ENCODE results near the gene ST3GAL4.
"Not testable (repeated sequence)": the region's sequence is repeated elsewhere in the genome, so short reads cannot be mapped to it uniquely, and the experiment has no call there.

Gene ST3GAL4

GRCh38 chr11:126366064-126366822 is 10.8 kb downstream of the ST3GAL4 start:
- DNase-seq = no peak

- not testable (repeated sequence) for DNase-seq
Measured at GRCh38 chr11:126366823-126367654, 11.6 kb downstream of the ST3GAL4 start.

- not testable (repeated sequence) for DNase-seq
Measured at GRCh38 chr11:126367806-126368205, 12.3 kb downstream of the ST3GAL4 start.

GRCh38 chr11:126368336-126369119 is 13.0 kb downstream of the ST3GAL4 start:
- not testable (repeated sequence) for DNase-seq

- no peak for DNase-seq
Measured at GRCh38 chr11:126370016-126370415, 14.5 kb downstream of the ST3GAL4 start.

GRCh38 chr11:126371595-126371994 is 16.1 kb downstream of the ST3GAL4 start:
- DNase-seq = no peak

- DNase-seq = not testable (repeated sequence)
Measured at GRCh38 chr11:126373389-126374066, 18.0 kb downstream of the ST3GAL4 start.

GRCh38 chr11:126374562-126375300 is 19.2 kb downstream of the ST3GAL4 start:
- DNase-seq = not testable (repeated sequence)

GRCh38 chr11:126375726-126376125 is 20.2 kb downstream of the ST3GAL4 start:
- DNase-seq = no peak

- DNase-seq = no peak
Measured at GRCh38 chr11:126378763-126379162, 23.3 kb downstream of the ST3GAL4 start.

- DNase-seq = no peak
Measured at GRCh38 chr11:126380909-126381308, 25.4 kb downstream of the ST3GAL4 start.

- not testable (repeated sequence) for DNase-seq
Measured at GRCh38 chr11:126381960-126382359, 26.5 kb downstream of the ST3GAL4 start.

- DNase-seq = not testable (repeated sequence)
Measured at GRCh38 chr11:126382641-126383040, 27.2 kb downstream of the ST3GAL4 start.

- DNase-seq = no peak
Measured at GRCh38 chr11:126383339-126384335, 28.2 kb downstream of the ST3GAL4 start.

- no peak for DNase-seq
Measured at GRCh38 chr11:126384449-126385070, 29.1 kb downstream of the ST3GAL4 start.

- DNase-seq = no peak
Measured at GRCh38 chr11:126385991-126386728, 30.7 kb downstream of the ST3GAL4 start.

GRCh38 chr11:126386729-126387071 is 31.2 kb downstream of the ST3GAL4 start:
- DNase-seq = peak in 1 of 2 experiments; percentile 58

- no peak for DNase-seq
Measured at GRCh38 chr11:126387857-126388256, 32.4 kb downstream of the ST3GAL4 start.

GRCh38 chr11:126390272-126390867 is 34.9 kb downstream of the ST3GAL4 start:
- DNase-seq = no peak

Data from NCI-H526 (cell line).